C4-2B (cell line): ENCODE data around the gene FUT6.

ENCODE experiments used
- ZFX ChIP-seq: fragments of 450-650 bp; IDR thresholded peaks from 2 replicates; pipeline ENCODE4 v1.6.1; 2017
- TF ChIP-seq, protein P1 (sequence below): fragments of 450-650 bp; conservative IDR thresholded peaks from 2 replicates; pipeline ENCODE4 v1.5.1; 2017; ENCODE audit warnings: mild to moderate bottlenecking

- TF ChIP-seq, protein P1, sequence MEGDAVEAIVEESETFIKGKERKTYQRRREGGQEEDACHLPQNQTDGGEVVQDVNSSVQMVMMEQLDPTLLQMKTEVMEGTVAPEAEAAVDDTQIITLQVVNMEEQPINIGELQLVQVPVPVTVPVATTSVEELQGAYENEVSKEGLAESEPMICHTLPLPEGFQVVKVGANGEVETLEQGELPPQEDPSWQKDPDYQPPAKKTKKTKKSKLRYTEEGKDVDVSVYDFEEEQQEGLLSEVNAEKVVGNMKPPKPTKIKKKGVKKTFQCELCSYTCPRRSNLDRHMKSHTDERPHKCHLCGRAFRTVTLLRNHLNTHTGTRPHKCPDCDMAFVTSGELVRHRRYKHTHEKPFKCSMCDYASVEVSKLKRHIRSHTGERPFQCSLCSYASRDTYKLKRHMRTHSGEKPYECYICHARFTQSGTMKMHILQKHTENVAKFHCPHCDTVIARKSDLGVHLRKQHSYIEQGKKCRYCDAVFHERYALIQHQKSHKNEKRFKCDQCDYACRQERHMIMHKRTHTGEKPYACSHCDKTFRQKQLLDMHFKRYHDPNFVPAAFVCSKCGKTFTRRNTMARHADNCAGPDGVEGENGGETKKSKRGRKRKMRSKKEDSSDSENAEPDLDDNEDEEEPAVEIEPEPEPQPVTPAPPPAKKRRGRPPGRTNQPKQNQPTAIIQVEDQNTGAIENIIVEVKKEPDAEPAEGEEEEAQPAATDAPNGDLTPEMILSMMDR = no peak
- no peak for TF ChIP-seq ZFX
Measured at GRCh38 chr19:5785423-5785822, 54.1 kb downstream of the FUT6 start.
